AG04450 (cell line): ENCODE data around the gene KRAS. TPM values are rescaled to one million over a fixed set of nuclear protein-coding genes. Genes with fewer than 3 reads are reported as not detected.

Experiments used
- CTCF ChIA-PET: fragments of 300-600, 350-600 bp; formaldehyde crosslinking; extraction: SDS; loops from one replicate; lab custom pipeline; 2022; ENCODE audit warnings: antibody characterized with exemption, inconsistent platforms; lab: Charles Lee
- POLR2A ChIA-PET: fragments of 350-600 bp; formaldehyde crosslinking; extraction: SDS; loops from one replicate; lab custom pipeline; 2021; ENCODE audit warnings: antibody characterized with exemption, inconsistent platforms; lab: Yijun Ruan, JAX
- DNase-seq: peaks from one replicate; pipeline ENCODE4 v3.0.0-alpha.2; 2011; ENCODE audit warnings: low read depth, low spot score
- H3K27ac ChIP-seq: one replicate; pipeline ENCODE4 v1.5.1; 2012; ENCODE audit warnings: low read depth, low read length, control low read depth
- H3K27me3 ChIP-seq: one replicate; pipeline ENCODE4 v1.6.0; 2012; ENCODE audit warnings: low read length; ENCODE audit not compliant: control insufficient read depth, insufficient read depth
- H3K4me3 ChIP-seq: 2 replicates; pipeline ENCODE4 v1.5.1; 2011; ENCODE audit warnings: mild to moderate bottlenecking, low read depth, low read length, control low read depth
- H3K9me3 ChIP-seq: 2 replicates; pipeline ENCODE4 v1.5.1; 2012; ENCODE audit warnings: low read length; ENCODE audit not compliant: control insufficient read depth, insufficient read depth
- polyA plus RNA-seq: library from polyadenylated mRNA; depleted of rRNA; stranded (reverse); fragments of >200 nt; gene quantifications from 2 replicates; pipeline ENCODE4 v1.2.3, GENCODE V29; 2011
- TF ChIP-seq, protein P1 (sequence below): IDR thresholded peaks from 2 replicates; pipeline ENCODE4 v1.5.1; 2011; ENCODE audit warnings: low read depth, low read length, control low read depth, inconsistent platforms

KRAS gene
- polyA plus RNA-seq, 1 experiment = 24.2 TPM

DNA sequence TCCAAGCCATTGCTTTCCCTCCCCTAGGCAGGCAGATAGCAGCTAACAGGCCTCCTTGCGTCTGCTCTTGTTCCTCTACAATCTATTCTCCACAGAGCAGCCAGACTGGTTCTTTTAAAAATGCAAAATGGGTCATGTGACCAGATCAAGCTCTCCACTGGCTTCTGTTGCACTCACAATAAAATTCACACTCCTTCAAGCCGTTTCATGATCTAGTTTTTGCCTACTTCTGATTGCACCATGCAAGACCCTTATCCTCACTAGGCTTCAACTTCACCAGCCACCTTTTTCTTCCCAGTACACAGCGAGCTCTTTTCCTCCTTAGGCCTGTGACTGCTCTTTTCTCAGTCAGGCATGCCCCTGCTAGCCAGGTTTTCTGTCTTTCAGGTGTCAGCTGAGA, 6.1 kb upstream of the KRAS start:
- ChIA-PET POLR2A (no interaction called here), CTCF (no interaction called here)
- Histone ChIP-seq H3K27me3 (no peaks in the 10 kb centered on the region), H3K4me3 (no peak overlapping the region), H3K9me3 (no peaks in the 10 kb centered on the region), H3K27ac (no peak overlapping the region)
- TF ChIP-seq, protein P1, sequence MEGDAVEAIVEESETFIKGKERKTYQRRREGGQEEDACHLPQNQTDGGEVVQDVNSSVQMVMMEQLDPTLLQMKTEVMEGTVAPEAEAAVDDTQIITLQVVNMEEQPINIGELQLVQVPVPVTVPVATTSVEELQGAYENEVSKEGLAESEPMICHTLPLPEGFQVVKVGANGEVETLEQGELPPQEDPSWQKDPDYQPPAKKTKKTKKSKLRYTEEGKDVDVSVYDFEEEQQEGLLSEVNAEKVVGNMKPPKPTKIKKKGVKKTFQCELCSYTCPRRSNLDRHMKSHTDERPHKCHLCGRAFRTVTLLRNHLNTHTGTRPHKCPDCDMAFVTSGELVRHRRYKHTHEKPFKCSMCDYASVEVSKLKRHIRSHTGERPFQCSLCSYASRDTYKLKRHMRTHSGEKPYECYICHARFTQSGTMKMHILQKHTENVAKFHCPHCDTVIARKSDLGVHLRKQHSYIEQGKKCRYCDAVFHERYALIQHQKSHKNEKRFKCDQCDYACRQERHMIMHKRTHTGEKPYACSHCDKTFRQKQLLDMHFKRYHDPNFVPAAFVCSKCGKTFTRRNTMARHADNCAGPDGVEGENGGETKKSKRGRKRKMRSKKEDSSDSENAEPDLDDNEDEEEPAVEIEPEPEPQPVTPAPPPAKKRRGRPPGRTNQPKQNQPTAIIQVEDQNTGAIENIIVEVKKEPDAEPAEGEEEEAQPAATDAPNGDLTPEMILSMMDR = no peak
- no peak for DNase-seq

DNA sequence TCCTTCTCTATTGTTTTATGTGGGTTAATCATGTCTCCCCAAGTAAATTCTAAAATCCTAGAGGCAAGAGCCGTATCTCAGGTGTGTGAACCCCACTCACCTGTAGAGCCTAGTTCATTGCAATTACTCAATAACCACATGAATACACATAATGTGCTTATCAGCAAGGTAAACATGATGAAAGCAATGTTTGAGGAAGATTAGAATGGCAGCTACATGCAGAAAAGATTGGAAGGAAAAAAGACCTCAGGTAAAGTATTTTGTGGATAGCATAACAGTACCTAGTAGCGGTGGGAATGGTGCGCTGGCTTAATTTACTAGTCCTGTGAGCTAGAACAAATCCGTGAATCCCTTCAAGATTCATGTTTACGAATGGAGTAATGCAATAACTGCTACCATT, 5.3 kb upstream of the KRAS start:
- ChIA-PET POLR2A (no interaction called here), CTCF (no interaction called here)
- no peaks in the 10 kb centered on the region for H3K27me3 ChIP-seq
- DNase-seq = no peak
- no peak overlapping the region for H3K4me3 ChIP-seq
- H3K27ac ChIP-seq = no peak overlapping the region
- H3K9me3 ChIP-seq = no peaks in the 10 kb centered on the region
- TF ChIP-seq, protein P1 = no peak

DNA sequence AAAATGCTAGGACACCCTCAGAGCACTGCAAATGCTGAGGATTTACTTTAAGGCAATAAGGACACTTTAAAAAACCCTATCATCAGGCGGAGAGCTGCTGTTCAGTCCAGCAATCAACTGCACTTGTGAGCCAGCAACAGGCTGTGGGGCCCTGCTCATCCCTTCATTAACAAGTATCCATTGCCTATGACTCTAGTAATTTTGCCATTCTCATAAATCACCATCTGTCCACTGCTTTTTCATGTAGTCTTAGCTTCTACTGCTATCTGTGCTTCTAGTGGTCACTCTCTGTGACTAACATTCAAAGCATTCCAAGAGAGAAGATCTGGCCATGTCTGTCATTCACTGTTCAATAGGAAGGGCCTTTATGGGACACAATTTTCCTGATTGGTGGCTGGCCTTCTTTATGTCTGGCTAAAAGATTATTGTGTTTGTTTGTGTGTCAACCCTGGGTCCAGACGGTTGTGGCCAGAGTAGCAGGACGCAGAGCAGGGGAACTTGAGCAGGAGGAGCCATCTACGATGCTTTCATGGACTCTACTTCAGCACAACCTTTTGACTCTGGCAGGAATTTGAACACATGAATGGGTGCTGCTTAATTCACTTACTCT, 3.6 kb upstream of the KRAS start:
- Histone ChIP-seq H3K27me3 (no peaks in the 10 kb centered on the region), H3K9me3 (no peaks in the 10 kb centered on the region; the same call in 1 of the 2 replicates), H3K27ac (no peak overlapping the region), H3K4me3 (no peak overlapping the region)
- CTCF ChIA-PET = no interaction called here
- TF ChIP-seq, protein P1 = no peak
- DNase-seq = no peak
- POLR2A ChIA-PET = no interaction called here

DNA sequence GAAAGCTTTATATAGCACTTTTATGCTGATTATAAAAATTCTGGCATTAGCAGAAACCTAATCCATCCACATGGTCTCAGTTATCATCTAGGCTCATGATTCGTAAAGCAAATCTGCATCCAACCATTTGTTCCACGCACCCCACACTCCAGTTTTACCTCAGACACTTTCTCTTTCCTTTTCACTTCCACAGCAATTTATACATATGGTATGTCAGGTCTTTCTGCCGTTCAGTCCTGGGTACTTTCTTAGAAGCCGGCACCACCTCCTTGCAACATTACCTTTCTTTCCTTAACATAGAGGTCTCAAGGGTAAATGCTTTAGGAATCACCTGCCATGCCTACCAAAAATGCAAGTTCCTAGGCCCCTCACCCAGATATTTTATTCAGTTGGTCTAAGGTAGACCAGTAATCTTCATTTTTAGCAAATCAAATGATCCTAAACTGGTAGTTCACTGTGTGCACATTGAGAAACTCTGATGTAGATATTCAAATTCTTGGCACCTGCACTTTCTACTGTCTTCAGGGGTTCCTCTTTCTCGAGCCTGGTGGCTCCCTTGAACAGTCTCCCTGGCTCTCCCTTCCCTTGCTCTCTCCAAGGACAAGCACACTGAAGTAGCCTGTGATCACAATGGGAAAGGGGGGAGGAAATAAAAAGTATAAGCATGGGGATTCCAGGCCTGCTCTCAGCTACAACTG, 2.8 kb upstream of the KRAS start:
- CTCF ChIA-PET = no interaction called here
- POLR2A ChIA-PET = no interaction called here

DNA sequence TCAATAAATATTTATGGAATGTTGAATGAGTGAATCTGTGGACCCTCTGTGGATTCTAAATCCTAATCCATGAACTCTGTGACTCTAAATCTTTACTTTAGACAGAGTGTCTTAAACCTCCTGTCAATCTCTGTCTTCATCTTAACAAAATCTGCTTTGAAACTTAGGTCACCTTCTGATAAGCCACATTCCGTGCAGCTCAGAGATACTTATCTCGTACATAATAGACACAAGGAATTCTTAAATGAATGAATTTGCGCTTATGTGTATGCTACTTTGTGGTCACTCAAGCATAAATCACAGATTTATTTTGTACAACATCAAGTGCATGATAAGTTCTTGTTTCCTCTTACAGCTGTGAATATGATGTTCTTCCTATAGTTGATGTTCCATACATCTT, 2.2 kb upstream of the KRAS start:
- Histone ChIP-seq H3K27me3 (no peaks in the 10 kb centered on the region), H3K4me3 (no peak overlapping the region), H3K9me3 (no peaks in the 10 kb centered on the region; the same call in 1 of the 2 replicates), H3K27ac (no peak overlapping the region)
- POLR2A ChIA-PET = no interaction called here
- CTCF ChIA-PET = no interaction called here
- no peak for DNase-seq
- TF ChIP-seq, protein P1 = no peak

More for the DNA sequence above, 2.8 kb upstream of the KRAS start:
- Histone ChIP-seq H3K27ac (no peak overlapping the region), H3K4me3 (no peak overlapping the region), H3K27me3 (no peaks in the 10 kb centered on the region), H3K9me3 (no peaks in the 10 kb centered on the region; the same call in 1 of the 2 replicates)
- TF ChIP-seq, protein P1 = no peak
- DNase-seq = no peak
